ENCODE measurements around the gene ZCWPW2.
A peak's percentile ranks its signal among the peaks of the same experiment; 100 is the strongest.

Gene ZCWPW2

GRCh38 chr3:28386049-28386448 lies 37.5 kb downstream of the ZCWPW2 start:
- no peak for DNase-seq

- no peak for DNase-seq
Measured at GRCh38 chr3:28388978-28389377, 40.5 kb downstream of the ZCWPW2 start.

DNA sequence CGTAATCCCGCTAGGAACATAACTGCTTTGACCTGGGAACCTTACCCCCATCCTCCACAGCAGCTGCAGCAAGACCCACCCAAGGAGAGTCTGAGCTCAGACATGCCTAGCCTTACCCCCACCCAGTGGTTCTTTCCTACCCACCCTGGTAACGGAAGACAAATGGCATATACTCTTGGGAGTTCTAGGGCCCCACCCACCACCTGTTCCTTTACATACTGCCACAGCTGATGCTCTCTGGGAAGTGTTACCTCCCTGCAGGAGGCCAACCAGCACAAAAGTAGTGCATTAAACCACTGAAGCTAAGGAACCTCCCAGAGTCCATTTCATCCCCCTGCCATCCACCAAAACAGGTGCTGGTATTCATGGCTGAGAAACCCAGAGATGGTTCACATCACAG lies 50.7 kb downstream of the ZCWPW2 start:
- no peak for DNase-seq

DNA sequence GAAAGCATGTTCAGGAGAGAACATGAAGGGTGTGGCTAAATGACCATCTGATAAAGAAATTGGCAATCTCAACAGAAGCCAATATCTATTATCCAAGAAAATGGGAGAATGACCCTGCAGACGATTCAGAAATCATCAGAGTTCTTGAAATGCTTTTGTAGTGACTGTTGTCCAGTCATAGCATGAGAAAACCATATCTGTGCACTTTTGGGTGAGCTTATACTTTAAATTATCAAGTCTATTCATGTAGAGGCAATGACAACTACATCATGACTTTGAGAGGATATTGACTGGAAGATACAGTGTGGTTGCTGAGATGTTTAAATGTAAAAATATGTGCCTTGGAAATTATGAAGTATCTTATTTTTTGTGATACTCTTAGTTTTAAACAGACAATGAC lies 57.7 kb downstream of the ZCWPW2 start:
- no peak for DNase-seq

DNA sequence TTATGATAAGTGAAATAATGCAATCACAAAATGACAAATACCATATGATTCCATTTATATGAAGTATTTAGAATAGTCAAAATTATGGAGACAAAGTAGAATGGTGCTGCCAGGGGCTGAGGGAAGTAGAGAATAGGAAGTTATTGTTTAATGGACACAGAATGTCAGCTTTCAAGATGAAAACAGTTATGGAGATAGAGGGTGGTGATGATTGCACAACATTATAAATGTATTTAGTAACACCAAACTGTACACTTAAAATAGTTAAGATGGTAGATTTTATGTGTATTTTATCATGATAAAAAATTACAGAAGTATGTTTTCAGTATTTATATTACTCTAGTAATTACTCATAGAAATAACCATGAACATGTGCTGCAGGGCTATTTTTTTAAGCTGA lies 100.9 kb downstream of the ZCWPW2 start:
- DNase-seq = no peak

GRCh38 chr3:28462866-28463265 lies 114.3 kb downstream of the ZCWPW2 start:
- no peak for DNase-seq

DNA sequence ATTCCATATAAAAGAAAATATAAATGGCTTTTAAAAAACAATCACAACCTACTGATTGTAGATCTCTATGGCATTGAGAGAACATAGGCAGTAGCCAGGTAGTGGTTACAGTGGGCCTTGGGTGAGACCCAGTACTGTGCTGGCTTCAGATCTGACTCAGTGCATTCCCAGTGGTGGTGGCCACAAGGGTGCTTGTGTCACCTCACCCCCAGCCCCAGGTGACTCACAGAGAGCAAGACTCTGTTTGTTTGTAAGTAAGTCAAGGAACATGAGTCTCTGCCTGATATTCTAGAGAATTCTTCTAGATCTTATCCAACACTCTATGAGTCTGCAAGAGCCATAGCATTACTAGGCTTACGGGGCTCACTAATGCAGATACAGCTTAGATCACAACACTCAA lies 118.9 kb downstream of the ZCWPW2 start:
- DNase-seq = no peak

GRCh38 chr3:28476194-28476593 lies 127.7 kb downstream of the ZCWPW2 start:
- peak; percentile 56 for DNase-seq

- no peak for DNase-seq
Measured at GRCh38 chr3:28476764-28477163, 128.2 kb downstream of the ZCWPW2 start.

GRCh38 chr3:28485164-28485563 lies 136.6 kb downstream of the ZCWPW2 start:
- DNase-seq = no peak

DNA sequence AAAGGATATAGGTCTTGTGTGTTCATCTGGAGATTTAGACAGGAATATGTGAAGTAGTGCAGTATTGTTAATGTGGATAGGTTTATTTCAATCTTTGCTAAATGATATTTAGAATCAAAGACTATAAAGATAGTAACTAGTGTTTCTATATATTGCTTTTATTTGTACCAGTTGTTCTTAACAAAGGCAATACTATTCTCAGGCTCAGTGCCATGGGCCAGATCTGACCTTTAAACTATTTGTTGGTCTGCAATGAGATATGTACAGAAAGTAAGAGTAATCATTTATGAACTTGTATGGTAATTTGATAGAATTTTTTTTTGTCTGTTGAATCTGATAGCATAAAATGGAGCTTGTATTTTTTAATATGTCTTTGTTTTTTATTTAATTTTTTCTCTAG lies 146.8 kb downstream of the ZCWPW2 start:
- no peak for DNase-seq

- no peak for DNase-seq
Measured at GRCh38 chr3:28502397-28502937, 153.9 kb downstream of the ZCWPW2 start.

DNA sequence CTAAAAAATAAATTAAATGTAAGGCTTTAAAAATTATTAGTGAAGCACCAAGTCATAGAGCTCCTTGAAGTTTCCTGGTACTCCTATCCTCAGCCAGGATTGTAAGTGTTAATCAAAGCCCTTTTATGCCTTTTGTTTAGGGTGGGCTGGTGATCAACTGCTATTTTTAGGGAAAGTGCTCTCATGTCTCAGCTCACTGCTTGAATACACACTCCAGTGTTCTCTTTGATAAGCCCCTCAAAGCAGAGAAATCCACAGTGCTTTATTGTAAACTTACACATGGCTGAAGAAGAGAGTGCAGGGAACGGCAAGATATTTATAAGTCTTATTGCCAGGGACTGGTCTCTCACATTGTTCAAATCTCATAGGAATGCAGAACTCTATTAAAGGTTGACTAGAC lies 156.5 kb downstream of the ZCWPW2 start:
- DNase-seq = no peak

DNA sequence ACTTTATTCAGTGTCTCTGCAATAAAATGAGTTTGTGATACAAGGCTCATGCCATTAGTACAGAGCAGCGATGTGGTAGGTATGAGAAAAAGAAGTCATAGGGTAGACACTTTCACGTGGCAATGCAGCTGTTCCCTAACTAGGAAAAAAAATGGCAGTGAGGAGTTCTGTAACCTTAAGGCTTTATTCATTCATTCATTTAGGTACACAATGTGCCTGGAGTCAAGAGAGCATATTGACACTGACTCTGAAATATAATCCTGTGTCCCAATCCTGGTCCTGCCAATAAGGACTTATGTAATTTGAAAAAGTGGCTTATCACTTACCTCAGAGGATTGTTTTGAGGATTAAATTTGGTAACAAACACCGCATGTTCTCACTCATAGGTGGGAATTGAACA lies 173.1 kb downstream of the ZCWPW2 start:
- peak; percentile 1 for DNase-seq

DNA sequence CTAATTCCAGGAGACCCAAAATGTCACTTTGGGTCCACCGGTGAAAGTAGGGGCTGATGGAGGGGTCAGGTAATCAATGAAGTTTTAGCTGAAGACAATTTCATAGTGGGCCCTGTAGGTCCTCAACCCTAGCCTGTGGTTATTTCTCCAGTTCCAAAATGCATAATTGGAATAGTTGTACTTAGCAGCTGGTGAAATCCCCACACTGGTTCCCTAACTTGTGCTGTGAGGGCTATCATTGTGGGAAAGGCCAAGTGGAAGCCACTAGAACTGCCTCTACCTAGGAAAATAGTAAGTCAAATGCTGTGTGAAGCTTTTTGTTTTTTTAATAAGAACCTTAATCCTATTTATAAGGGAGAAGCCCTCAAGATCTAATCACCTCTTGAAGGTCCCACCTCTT lies 193.8 kb downstream of the ZCWPW2 start:
- no peak for DNase-seq

DNA sequence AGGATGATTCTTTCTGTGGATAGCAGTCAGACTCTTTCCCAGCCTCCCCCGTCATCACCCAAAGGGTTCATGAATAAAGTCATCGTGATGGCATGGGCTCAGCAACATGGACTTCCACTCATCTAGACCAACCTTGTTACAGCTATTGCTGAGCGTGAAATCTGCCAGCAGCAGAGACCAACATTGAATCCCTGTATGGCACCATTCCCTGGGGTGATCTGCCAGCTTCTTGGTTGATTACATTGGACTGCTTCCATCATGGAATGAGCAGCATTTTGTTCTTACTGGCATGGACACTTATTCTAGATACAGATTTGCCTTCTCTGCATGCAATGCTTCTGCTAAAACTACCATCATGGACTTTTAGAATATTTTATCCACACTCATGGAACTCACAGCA lies 195.7 kb downstream of the ZCWPW2 start:
- no peak for DNase-seq

DNA sequence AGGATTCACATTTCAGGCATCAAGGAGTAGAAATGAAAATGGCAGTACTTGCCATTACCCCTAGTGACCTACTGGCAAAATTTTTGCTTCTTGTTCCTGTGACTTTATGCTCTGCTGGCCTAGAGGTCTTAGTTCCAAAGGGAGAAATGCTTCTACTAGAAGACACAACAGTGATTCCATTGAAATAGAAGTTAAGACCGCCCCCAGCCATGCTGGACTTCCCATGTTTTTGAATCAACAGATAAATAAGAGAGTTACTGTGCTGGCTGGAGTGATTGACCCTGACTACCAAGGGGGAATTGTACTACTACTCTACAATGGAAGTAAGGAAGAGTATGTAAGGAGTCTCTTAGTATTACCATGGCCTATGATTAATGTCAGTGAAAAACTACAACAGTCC lies 196.3 kb downstream of the ZCWPW2 start:
- no peak for DNase-seq

GRCh38 chr3:28547677-28548076 lies 199.2 kb downstream of the ZCWPW2 start:
- no peak for DNase-seq

DNA sequence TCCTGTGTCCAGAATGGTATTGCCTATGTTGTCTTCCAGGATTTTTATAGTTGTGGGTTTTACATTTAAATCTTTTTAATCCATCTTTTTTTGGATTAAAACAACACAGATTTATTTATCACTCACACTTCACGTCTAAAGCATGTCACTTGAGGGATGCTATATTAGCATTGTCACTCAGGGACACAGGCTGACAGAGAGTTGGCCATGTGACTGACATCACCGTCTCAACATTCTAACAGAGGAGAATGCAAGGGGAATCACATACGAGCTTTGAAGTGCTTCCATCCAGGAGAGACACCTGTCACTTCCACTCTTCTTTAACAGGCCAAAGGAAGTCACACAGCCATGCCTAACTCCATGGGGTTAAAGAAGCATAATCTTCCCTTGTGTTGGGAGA lies 204.7 kb downstream of the ZCWPW2 start:
- DNase-seq = no peak

- DNase-seq = no peak
Measured at GRCh38 chr3:28556195-28556594, 207.7 kb downstream of the ZCWPW2 start.

DNA sequence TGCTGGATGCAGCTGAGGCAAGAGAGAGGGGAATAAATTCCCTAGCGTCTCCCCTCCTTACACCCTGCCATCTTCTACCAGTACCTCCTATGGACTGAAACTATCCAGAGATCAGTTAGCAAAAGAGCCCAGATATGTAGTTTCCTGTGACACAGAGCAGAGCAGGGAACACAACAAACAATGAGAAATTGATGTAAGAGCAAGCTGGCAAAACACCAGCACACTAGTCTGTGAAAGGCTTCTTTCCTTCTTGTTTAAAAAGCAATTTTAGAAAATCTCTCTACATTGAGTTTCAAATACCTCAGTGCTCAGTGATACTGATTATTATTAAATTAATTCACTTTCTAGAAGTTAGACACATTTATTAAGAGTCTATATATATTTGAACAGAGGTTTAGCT lies 215.7 kb downstream of the ZCWPW2 start:
- no peak for DNase-seq

DNA sequence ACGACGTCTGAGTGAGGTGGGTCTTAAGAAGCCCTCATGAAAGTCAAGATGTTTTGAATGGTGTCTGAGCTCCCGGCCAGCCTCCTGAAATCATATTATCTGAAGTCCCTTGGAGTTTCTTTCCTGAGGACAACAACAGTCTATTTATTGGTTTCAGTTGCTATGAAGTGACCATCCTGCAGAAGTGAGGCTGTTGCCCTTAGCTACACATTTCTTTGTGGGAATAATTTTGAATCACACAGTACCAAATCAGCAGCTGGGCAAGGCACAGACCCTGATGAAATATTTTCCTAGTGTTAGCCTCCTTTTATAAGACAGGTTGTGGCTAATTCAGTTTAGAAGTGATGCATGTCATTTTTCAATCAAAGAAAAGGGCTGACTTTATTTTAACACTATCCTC lies 220.8 kb downstream of the ZCWPW2 start:
- DNase-seq = peak; percentile 0

DNA sequence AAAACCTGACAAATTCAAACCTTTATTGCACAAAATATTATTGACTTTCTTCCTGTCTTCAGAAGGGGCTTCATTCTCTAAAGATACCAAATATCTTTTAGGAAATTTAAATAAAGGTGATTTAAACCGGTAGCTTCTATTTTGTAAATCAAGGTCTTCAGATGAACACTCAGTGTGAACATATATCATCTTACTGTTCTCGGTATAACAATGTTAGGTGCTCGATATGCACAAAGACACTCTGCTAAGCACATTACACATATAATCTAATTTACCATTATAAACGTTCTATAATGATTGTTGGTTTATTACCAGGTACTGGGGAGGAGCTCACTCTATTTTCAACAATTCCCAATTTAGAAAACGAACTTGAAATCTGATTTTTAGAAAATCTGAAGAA lies 225.5 kb downstream of the ZCWPW2 start:
- DNase-seq = no peak

DNA sequence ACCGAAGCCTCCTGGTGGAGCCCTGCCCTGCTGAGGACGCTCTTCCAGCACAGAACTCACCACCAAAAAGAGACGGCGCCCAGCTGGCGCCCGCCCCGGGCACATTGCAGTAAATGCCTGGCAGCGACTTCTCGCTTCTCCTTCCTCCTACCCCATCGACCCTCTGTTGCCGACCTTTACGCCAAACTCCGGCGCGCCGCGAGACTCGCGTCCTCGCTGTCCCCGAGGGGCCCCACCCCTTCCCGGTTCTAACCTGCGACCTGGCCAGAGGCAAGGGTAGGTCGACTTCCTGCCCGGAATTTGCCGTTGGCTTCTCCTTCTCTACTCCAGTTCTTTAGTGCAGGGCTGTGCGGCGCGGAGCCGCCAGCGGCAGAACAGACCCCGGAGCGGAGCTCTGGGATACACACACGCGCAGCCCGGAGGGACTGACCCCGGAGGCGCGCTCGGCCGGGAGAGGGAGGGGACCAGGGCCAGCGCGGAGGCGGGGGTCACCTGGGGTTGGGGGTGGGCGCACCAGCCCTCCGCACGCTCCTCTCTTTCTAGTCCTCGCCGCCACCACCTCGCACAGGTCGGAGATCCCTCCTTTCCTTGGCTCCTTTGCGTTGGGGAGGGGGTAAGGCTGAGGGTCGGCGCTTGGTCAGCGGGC lies 226.7 kb downstream of the ZCWPW2 start:
- peak; percentile 50 for DNase-seq

Data from DMS53 (cell line).